Esophagus muscularis mucosa (tissue), 4 donors: ENCODE measurements around the gene CAPN10. TPM values are rescaled to one million over a fixed set of nuclear protein-coding genes. Genes with fewer than 3 reads are reported as not detected.

Experiments used
- DNase-seq: peaks from one replicate; pipeline ENCODE4 v3.0.0-alpha.2; 2017; ENCODE audit errors: extremely low spot score
- H3K27ac ChIP-seq, 4 donors: fragments of 200-600 bp; sonication (generic); replicated peaks in 1 of 4; 1 replicate in 3 of 4; 2 replicates in 1 of 4; pipeline ENCODE4 v1.5.1; 2016 to 2019; ENCODE audit warnings: mild to moderate bottlenecking in 1 of 4
- H3K27me3 ChIP-seq, 4 donors: fragments of 200-600 bp; sonication (generic); one replicate each; pipeline versions ENCODE4 v1.5.1 to v1.6.0; 2016 to 2019
- H3K36me3 ChIP-seq, 4 donors: fragments of 200-600 bp; sonication (generic); one replicate each; pipeline ENCODE4 v1.5.1; 2016 to 2019
- H3K4me1 ChIP-seq, 4 donors: fragments of 200-600 bp; sonication (generic); one replicate each; pipeline ENCODE4 v1.5.1; 2016 to 2019
- H3K4me3 ChIP-seq, 4 donors: fragments of 200-600 bp; sonication (generic); 1 replicate in 2 of 4; 2 replicates in 2 of 4; pipeline ENCODE4 v1.5.1; 2016 to 2019; ENCODE audit warnings: mild to moderate bottlenecking in 4 of 4, moderate library complexity in 1 of 4
- H3K9me3 ChIP-seq, 4 donors: fragments of 200-600 bp; sonication (generic); 1 replicate in 3 of 4; 2 replicates in 1 of 4; pipeline ENCODE4 v1.5.1; 2016 to 2019
- CTCF ChIP-seq, 3 experiments: fragments of 200-600 bp in 2 of 3; fragments of 450-650 bp in 1 of 3; sonication (generic) in 2 of 3; IDR thresholded peaks; one replicate each; pipeline ENCODE4 v1.5.1; 2017 to 2019; ENCODE audit warnings: antibody characterized with exemption in 3 of 3, mild to moderate bottlenecking in 2 of 3, moderate library complexity in 1 of 3
- EP300 ChIP-seq: sonication (generic); formaldehyde crosslinking; IDR thresholded peaks from one replicate; pipeline ENCODE4 v1.6.1; 2017; ENCODE audit warnings: antibody characterized with exemption
- POLR2A ChIP-seq: fragments of 450-650 bp; IDR thresholded peaks from one replicate; pipeline ENCODE4 v1.6.1; 2017; ENCODE audit warnings: antibody characterized with exemption, moderate library complexity, mild to moderate bottlenecking, low read depth
- POLR2AphosphoS5 ChIP-seq, 2 donors: sonication (generic); formaldehyde crosslinking; IDR thresholded peaks; one replicate each; pipeline ENCODE4 v1.6.1; 2017; ENCODE audit warnings: antibody characterized with exemption in 2 of 2
- WGBS: methylation state at CpG from one replicate; pipeline ENCODE4 v1.1.5; 2018; 5-methylcytosine and 5-hydroxymethylcytosine counted together
- intact Hi-C: fragments of 100-400 bp; cut with DNase I; formaldehyde crosslinking; loops from one replicate; pipeline ENCODE4 v1.15.1; 2023
- total RNA-seq, 4 donors: library from RNA; depleted of rRNA; stranded (reverse); fragments of >200 nt; gene quantifications; one replicate each; pipeline versions ENCODE4 v1.1.0 to v1.2.1, GENCODE V29; 2016

The CAPN10 gene
- total RNA-seq, 4 donors from 2014 or later, result 16.7 to 29.2 (median 19.6) TPM

DNA sequence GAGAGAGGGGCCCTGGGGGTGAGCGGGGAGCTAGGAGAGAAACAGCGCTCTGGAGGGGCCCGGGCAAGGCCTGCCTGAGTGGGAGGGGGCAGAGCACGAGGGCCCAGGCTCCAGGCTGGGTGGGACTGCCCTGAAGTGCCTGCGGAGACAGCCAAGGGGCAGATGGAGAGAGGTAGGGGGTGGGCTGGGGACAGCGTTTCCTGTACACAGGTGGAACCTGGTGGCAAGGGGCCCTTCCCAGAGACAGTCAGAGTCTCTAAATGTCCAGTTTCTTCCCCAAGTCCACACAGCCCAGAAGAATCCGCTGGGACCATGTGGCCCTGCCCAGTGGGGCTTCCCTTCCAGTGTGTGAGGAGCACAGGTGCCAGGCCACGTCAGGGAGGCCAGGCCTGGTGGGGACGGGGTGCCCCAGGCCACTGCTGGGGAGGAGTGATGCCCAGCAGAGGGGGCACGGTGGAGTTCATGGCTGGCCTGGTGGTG is 37.0 kb downstream of the CAPN10 start:
- WGBS, result 92% methylated on average over 6 of the region's 10 CpGs
- Histone ChIP-seq H3K27ac (no peak overlapping the region), H3K27me3 (peaks cover 0 to 11% (median 0%) of the 10 kb centered on the region in 4 donors), H3K36me3 (peaks cover 0 to 4% (median 0%) of the 10 kb centered on the region in 4 donors), H3K4me1 (peaks cover 0 to 9% (median 2%) of the 10 kb centered on the region in 4 donors), H3K4me3 (no peak overlapping the region), H3K9me3 (no peaks in the 10 kb centered on the region)
- intact Hi-C loops, result no loop called here
- no peak for DNase-seq
- TF ChIP-seq POLR2AphosphoS5 (IDR thresholded peaks at IDR 0.05) (no peak), CTCF (IDR thresholded peaks at IDR 0.05) (no peak), POLR2A (no peak)

DNA sequence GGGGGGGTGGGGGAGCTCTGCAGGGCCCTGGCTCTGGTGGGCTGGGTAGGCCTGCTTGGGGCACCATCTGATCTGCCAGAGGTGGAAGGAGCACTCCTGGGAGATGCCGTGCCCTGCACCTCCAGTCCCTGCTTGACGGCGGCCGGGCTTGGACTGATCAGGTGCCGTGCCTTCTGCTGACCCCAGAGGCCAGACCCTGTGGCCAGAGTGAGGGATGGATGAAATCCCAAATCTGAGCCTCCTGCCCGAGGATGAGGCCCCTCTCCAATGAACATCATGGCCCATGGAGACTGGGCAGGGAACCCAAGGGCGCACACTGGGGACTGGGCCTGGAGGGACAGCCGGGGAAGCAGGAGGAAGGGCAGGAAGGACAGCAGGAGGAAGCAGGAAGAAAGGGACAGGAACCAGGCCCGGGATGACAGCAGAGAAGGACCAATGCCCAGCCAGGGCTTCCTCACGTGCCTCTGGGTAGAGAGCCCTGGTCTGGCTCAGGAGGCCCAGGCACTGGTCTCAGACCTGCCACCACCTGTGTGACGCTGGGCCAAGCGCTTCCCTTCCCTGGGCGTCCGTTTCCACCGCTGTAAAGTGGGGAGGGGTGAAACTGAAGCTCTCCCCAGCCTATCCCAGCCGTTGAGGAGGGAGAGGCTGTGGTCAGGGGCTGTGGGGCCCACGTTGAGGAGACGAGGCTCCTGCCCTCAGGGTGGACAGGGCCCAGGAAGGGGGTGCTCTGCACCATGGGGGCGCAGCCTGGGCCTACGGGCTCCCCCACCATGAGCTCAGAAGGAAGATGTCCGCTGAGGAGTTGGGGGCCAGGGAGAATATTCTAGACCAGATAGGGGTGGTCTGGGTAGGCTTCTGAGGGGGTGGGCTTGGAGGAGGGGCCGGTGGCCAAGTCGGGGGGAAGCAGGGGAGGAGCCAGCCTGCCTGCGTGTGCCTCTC is 37.7 kb downstream of the CAPN10 start:
- no peaks in the 10 kb centered on the region for H3K36me3 ChIP-seq
- no peak overlapping the region for H3K4me3 ChIP-seq
- 61% methylated on average over 17 of the region's 24 CpGs for WGBS
- intact Hi-C loops, result no loop called here
- peaks cover 0 to 9% (median 2%) of the 10 kb centered on the region in 4 donors for H3K4me1 ChIP-seq
- H3K27me3 ChIP-seq, result peaks cover 0 to 11% (median 0%) of the 10 kb centered on the region in 4 donors
- no peak overlapping the region for H3K27ac ChIP-seq
- no peak for TF ChIP-seq CTCF (IDR thresholded peaks at IDR 0.05)
- no peak for TF ChIP-seq EP300
- no peak for TF ChIP-seq POLR2A
- no peak for TF ChIP-seq POLR2AphosphoS5 (IDR thresholded peaks at IDR 0.05)
- no peak for DNase-seq
- H3K9me3 ChIP-seq, result no peaks in the 10 kb centered on the region

DNA sequence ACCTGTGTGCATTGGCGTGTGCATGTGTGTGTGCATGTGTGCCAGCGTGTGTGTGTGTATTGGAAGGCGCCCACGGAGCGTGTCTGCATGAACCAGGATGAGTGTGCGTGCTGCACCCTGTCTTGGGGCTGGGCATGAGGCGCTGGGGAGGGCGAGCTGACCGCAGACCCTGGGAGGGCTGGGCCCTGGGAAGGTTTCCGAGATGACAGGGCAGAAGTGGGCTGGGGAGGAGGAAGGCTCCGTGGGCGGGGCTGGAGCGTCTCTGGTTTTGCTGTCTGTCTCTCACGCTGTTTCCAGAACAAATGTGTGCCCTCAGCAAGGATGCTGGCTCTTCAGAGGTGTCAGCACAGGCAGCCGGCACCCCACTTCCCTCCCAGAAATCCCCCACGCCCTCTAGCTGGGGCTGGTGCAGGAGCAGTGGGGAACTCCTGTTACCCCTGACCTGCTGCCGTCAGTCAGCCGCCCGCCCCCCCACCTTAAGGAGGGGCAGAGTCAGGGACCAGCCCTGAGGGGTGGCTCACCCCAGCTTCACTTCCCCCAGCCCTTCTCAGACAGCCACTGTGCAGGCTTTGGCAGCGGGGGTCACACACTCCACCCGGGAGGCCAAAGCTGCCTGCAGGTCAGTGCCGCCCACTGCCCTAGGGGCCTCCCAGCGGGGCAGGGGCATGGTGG is 38.6 kb downstream of the CAPN10 start, which contains the start of gene GPR35:
Gene GPR35 (plus strand): TSS at position 531 of the 672 bp plus-strand sequence. CDS start 4,473 bp downstream, outside the sequence.
- H3K4me3 ChIP-seq, result no peak within 1 kb of the TSS
- peaks cover 0 to 6% (median under 1%) of the 10 kb centered on the region in 4 donors for H3K36me3 ChIP-seq
- WGBS, result 43% methylated on average over 12 of the region's 23 CpGs
- TF ChIP-seq EP300 (no peak), CTCF (IDR thresholded peaks at IDR 0.05) (no peak), POLR2AphosphoS5 (IDR thresholded peaks at IDR 0.05) (no peak), POLR2A (no peak)
- H3K4me1 ChIP-seq, result peaks cover 0 to 9% (median 2%) of the 10 kb centered on the region in 4 donors
- no peak for DNase-seq
- H3K27me3 ChIP-seq, result peaks cover 0 to 11% (median 0%) of the 10 kb centered on the region in 4 donors
- H3K9me3 ChIP-seq, result no peaks in the 10 kb centered on the region
- no peak within 1 kb of the TSS for H3K27ac ChIP-seq
- intact Hi-C loops, result no loop called here

GRCh38 chr2:240626531-240627300 is 40.2 kb downstream of the CAPN10 start:
- no peak overlapping the region for H3K27ac ChIP-seq
- 56% methylated on average over 15 of the region's 21 CpGs for WGBS
- no peak for DNase-seq
- TF ChIP-seq POLR2AphosphoS5 (IDR thresholded peaks at IDR 0.05) (no peak), POLR2A (no peak), CTCF (IDR thresholded peaks at IDR 0.05) (no peak), EP300 (no peak)
- peaks cover 0 to 9% (median 2%) of the 10 kb centered on the region in 4 donors for H3K4me1 ChIP-seq
- H3K27me3 ChIP-seq, result peaks cover 0 to 11% (median 0%) of the 10 kb centered on the region in 4 donors
- H3K9me3 ChIP-seq, result no peaks in the 10 kb centered on the region
- intact Hi-C loops, result no loop called here
- H3K4me3 ChIP-seq, result no peak overlapping the region
- peaks cover 0 to 14% (median 3%) of the 10 kb centered on the region in 4 donors for H3K36me3 ChIP-seq
